ENCODE data around the gene LMOD1. TPM values are rescaled to one million over a fixed set of nuclear protein-coding genes. Genes with fewer than 3 reads are reported as not detected.

LMOD1 gene
- total and polyA plus RNA-seq, 2 of the 8 experiments (the other 6 are each of a cell fraction or from before 2014, with no cell fraction given), result 0.77 to 1.4 TPM

DNA sequence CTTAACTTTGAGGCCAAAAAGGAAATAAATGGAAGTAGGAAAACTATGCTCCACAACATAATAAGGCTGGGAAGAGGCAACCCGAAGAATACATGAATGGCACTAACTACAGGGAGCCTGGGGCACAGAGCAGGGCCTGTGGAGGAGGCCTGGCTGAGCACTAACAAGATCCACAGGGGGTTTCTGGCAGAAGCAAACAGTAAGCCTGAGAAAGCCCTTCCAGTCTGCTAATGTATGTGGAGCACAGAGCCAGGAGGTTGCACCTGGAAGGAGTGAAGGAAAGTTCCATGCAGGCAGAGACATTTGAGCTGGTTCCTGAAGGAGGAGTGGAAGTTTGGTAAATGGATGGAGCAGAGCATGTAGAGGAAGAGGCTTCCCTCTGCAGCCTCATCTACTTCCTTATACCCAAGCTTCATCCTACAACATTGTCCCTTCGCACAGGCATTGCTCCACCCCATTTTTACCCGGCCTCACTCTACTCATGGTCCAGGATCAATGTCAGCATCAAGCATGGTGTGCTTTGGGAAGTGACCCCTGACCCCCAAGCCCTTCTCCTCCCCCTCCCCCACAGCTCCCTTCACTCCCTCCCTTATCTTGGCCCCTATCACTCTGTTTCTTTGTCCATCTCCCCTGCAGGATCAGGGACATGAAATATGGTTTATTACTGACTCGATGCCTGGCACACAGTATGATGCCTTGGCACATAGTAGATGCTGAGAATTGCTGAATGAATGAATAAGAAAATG lies 34.3 kb downstream of the LMOD1 start:
- Histone ChIP-seq H3K36me3 (ENCODE audit: control insufficient read depth in 2 of 4, insufficient read depth in 4 of 4, low read length in 3 of 4) (no peaks in the 10 kb centered on the region), H2AK5ac (ENCODE audit: low read depth, low read length) (no peak overlapping the region), H3K4ac (replicated peaks; ENCODE audit: insufficient read length, low read depth, low read length) (no peak overlapping the region), H2BK12ac (ENCODE audit: low read depth, low read length) (no peak overlapping the region), H3K4me1 (replicated peaks in 1 of 4; ENCODE audit: control insufficient read depth in 3 of 4, insufficient read depth in 4 of 4, low read length in 3 of 4) (peaks cover 0 to 4% (median 1%) of the 10 kb centered on the region in 4 experiments; a peak in 5 of 7 replicates), H2BK120ac (replicated peaks; ENCODE audit: low read depth, low read length) (no peak overlapping the region), H4K20me1 (replicated peaks in 1 of 2; ENCODE audit: control insufficient read depth in 1 of 2, insufficient read depth in 2 of 2, low read length in 2 of 2) (no peaks in the 10 kb centered on the region), H3K9me3 (ENCODE audit: insufficient read depth in 2 of 2, low read depth in 1 of 2, low read length in 1 of 2) (no peaks in the 10 kb centered on the region), H3K23me2 (ENCODE audit: low read depth, low read length) (no peaks in the 10 kb centered on the region), H3K4me2 (ENCODE audit: insufficient read depth in 1 of 2, low read depth in 2 of 2, low read length in 2 of 2) (peak overlapping the region; percentile 11 to 13; a peak in 2 of 4 replicates), H4K91ac (replicated peaks; ENCODE audit: insufficient read length, low read length) (no peak overlapping the region), H3K9ac (replicated peaks in 1 of 4; ENCODE audit: extremely low read depth in 1 of 4, low read depth in 3 of 4, low read length in 3 of 4) (no peak overlapping the region), H3K18ac (ENCODE audit: extremely low read depth, low read length) (no peak overlapping the region), H4K8ac (ENCODE audit: extremely low read depth, insufficient read depth, low read length) (no peak overlapping the region), H4K5ac (ENCODE audit: insufficient read length, low read depth, low read length) (no peak overlapping the region), H3K23ac (ENCODE audit: insufficient read length) (no peak overlapping the region), H3K27me3 (replicated peaks in 1 of 4; ENCODE audit: control insufficient read depth in 3 of 4, extremely low read depth in 1 of 4, insufficient read depth in 3 of 4, low read length in 3 of 4) (no peaks in the 10 kb centered on the region; a peak in 1 of 7 replicates), H3K79me2 (ENCODE audit: control insufficient read depth in 1 of 2, insufficient read depth in 2 of 2, low read length in 2 of 2) (no peaks in the 10 kb centered on the region), H2BK20ac (ENCODE audit: low read length) (no peak overlapping the region), H3K56ac (replicated peaks; ENCODE audit: insufficient read length, low read depth, low read length) (no peak overlapping the region), H3K79me1 (ENCODE audit: low read depth, low read length) (no peaks in the 10 kb centered on the region), H2BK15ac (ENCODE audit: low read length) (no peak overlapping the region; the same call in 1 of the 2 replicates), H2BK5ac (ENCODE audit: low read depth, low read length) (no peak overlapping the region), H2AFZ (ENCODE audit: low read length) (no peak overlapping the region), H3K14ac (ENCODE audit: insufficient read length) (no peak overlapping the region), H3K4me3 (ENCODE audit: extremely low read depth in 1 of 4, insufficient read depth in 2 of 4, low read depth in 3 of 4, low read length in 4 of 4) (no peak overlapping the region; a peak in 2 of 8 replicates), H3K27ac (ENCODE audit: low read depth, low read length) (0 out of 2 replicates have a peak overlapping the region, but pooled peaks have one; percentile 11)
- ChIA-PET POLR2A (ENCODE audit: partially characterized antibody) (interaction anchor here (0.7 to 1.3 kb wide), 2 partner anchors 18 to 33 kb away, joined by 3 to 4 read pairs; no protein-coding TSS in a partner anchor), CTCF (ENCODE audit: partially characterized antibody) (interaction anchor here (1.8 to 12.4 kb wide), 5 partner anchors 10 to 88 kb away, joined by 8 to 147 read pairs (median 10); no protein-coding TSS in a partner anchor)
- peak; percentile 13 for FAIRE-seq
- WGBS, 2 experiments (ENCODE audit: extremely low coverage in 1 of 2, insufficient coverage in 1 of 2, insufficient read length in 1 of 2, insufficient replicate concordance in 2 of 2, low coverage in 1 of 2, low lambda C conversion rate in 2 of 2, missing lambda C conversion rate in 1 of 2), result 75% methylated on average over 4 of the region's 4 CpGs; no CpG with 5 or more reads in 1 of the 2 experiments
- DNase-seq (ENCODE audit: low read depth in 1 of 2, low spot score in 2 of 2), result no peak
- TF ChIP-seq KDM1A (IDR thresholded peaks at IDR 0.05; ENCODE audit: borderline replicate concordance, low read length) (no peak), JUN (IDR thresholded peaks at IDR 0.05; ENCODE audit: low read depth, low read length) (no peak), JUND (IDR thresholded peaks at IDR 0.05; ENCODE audit: low read length) (no peak), EZH2 (IDR thresholded peaks at IDR 0.05; ENCODE audit: low read depth, low read length, severe bottlenecking) (no peak), SP1 (IDR thresholded peaks at IDR 0.05; ENCODE audit: low read depth, low read length) (no peak), HDAC2 (IDR thresholded peaks at IDR 0.05; ENCODE audit: borderline replicate concordance in 1 of 2, low read depth in 2 of 2, low read length in 2 of 2) (no peak; a peak in 1 of 4 replicates), ZNF274 (IDR thresholded peaks at IDR 0.05; ENCODE audit: borderline replicate concordance, extremely low read depth, low read length) (no peak), EGR1 (IDR thresholded peaks at IDR 0.05; ENCODE audit: borderline replicate concordance, low read depth, low read length) (no peak), CHD2 (IDR thresholded peaks at IDR 0.05; ENCODE audit: low read length) (no peak), TAF1 (IDR thresholded peaks at IDR 0.05; ENCODE audit: low read depth, low read length) (no peak)
- TF ChIP-seq, protein P1, sequence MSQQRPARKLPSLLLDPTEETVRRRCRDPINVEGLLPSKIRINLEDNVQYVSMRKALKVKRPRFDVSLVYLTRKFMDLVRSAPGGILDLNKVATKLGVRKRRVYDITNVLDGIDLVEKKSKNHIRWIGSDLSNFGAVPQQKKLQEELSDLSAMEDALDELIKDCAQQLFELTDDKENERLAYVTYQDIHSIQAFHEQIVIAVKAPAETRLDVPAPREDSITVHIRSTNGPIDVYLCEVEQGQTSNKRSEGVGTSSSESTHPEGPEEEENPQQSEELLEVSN (IDR thresholded peaks at IDR 0.05), result no peak
